HepG2 (cell line): ENCODE data around the gene SERTAD3. TPM values are rescaled to one million over a fixed set of nuclear protein-coding genes. Genes with fewer than 3 reads are reported as not detected.

Experiments used
- CENPBD1 ChIP-seq: sonication (generic); formaldehyde crosslinking; IDR thresholded peaks from 2 replicates; pipeline ENCODE4 v1.8.0; 2022; ENCODE audit warnings: missing genetic modification reagents, low read depth, mild to moderate bottlenecking, borderline replicate concordance
- EHMT2 ChIP-seq: fragments of 200-600 bp; sonication (generic); IDR thresholded peaks from 2 replicates; pipeline ENCODE4 v1.7.0; 2017; ENCODE audit warnings: antibody characterized with exemption, low read depth, low read length, borderline replicate concordance
- FIP1L1 ChIP-seq: fragments of 200-400 bp; formaldehyde crosslinking; IDR thresholded peaks from 2 replicates; pipeline ENCODE4 v1.6.1; 2018; ENCODE audit warnings: low read depth, mild to moderate bottlenecking, low read length, moderate library complexity, borderline replicate concordance; ENCODE audit not compliant: insufficient read depth
- GABPB1 ChIP-seq: IDR thresholded peaks from 2 replicates; pipeline ENCODE4 v1.6.1; 2016; ENCODE audit warnings: mild to moderate bottlenecking, missing genetic modification reagents, moderate library complexity, missing compliant biosample characterization
- IKZF4 ChIP-seq: sonication (generic); formaldehyde crosslinking; IDR thresholded peaks from 2 replicates; pipeline ENCODE4 v1.5.1; 2020; ENCODE audit warnings: borderline replicate concordance, mild to moderate bottlenecking, low read depth, missing genetic modification reagents; ENCODE audit errors: not compliant biosample characterization
- NFKB2 ChIP-seq: sonication (generic); formaldehyde crosslinking; IDR thresholded peaks from 2 replicates; pipeline ENCODE4 v1.4.0; 2020; ENCODE audit warnings: missing genetic modification reagents, borderline replicate concordance
- POLR2A ChIP-seq, 2 experiments: IDR thresholded peaks; 2 replicates each; pipeline ENCODE4 v1.6.1; 2011; ENCODE audit warnings: low read depth in 2 of 2, low read length in 2 of 2, mild to moderate bottlenecking in 1 of 2, moderate library complexity in 1 of 2; ENCODE audit not compliant: insufficient read depth in 1 of 2
- REPIN1 ChIP-seq: sonication (generic); formaldehyde crosslinking; IDR thresholded peaks from 2 replicates; pipeline ENCODE4 v1.8.0; 2022; ENCODE audit warnings: missing genetic modification reagents, low read depth, mild to moderate bottlenecking, borderline replicate concordance
- TARDBP ChIP-seq: sonication (generic); formaldehyde crosslinking; IDR thresholded peaks from 2 replicates; pipeline ENCODE4 v1.8.0; 2022; ENCODE audit warnings: mild to moderate bottlenecking, missing genetic modification reagents
- TFE3 ChIP-seq: IDR thresholded peaks from 2 replicates; pipeline ENCODE4 v1.6.1; 2016
- THRA ChIP-seq: sonication (generic); formaldehyde crosslinking; IDR thresholded peaks from 2 replicates; pipeline ENCODE4 v1.4.0; 2020; ENCODE audit warnings: missing genetic modification reagents, borderline replicate concordance
- ZFX ChIP-seq: sonication (generic); formaldehyde crosslinking; IDR thresholded peaks from 2 replicates; pipeline ENCODE4 v1.4.0; 2020; ENCODE audit warnings: mild to moderate bottlenecking, low read depth, missing genetic modification reagents, moderate library complexity
- ZNF138 ChIP-seq: sonication (generic); formaldehyde crosslinking; IDR thresholded peaks from 2 replicates; pipeline ENCODE4 v1.5.0; 2020; ENCODE audit warnings: mild to moderate bottlenecking, low read depth, missing genetic modification reagents
- ZNF451 ChIP-seq: sonication (generic); formaldehyde crosslinking; IDR thresholded peaks from 2 replicates; pipeline ENCODE4 v1.5.0; 2020; ENCODE audit warnings: mild to moderate bottlenecking, missing genetic modification reagents
- ZNF615 ChIP-seq: sonication (generic); formaldehyde crosslinking; IDR thresholded peaks from 2 replicates; pipeline ENCODE4 v1.5.0; 2020; ENCODE audit warnings: mild to moderate bottlenecking, missing genetic modification reagents, borderline replicate concordance
- polyA plus RNA-seq, 8 experiments: library from polyadenylated mRNA; depleted of rRNA in 3 of 8; stranded (reverse) in 7 of 8; unstranded in 1 of 8; fragments of >200 nt; fragmentation: Illumina TruSeq in 4 of 8; extraction: Trizol in 4 of 8; gene quantifications; 2 replicates each; pipeline versions ENCODE4 v1.2.1 to v1.2.3, GENCODE V29; 2011 to 2016; ENCODE audit warnings: low read depth in 4 of 8, missing spikeins in 1 of 8, mixed read lengths in 1 of 8; ENCODE audit not compliant: insufficient read depth in 1 of 8
- total RNA-seq, 5 experiments: library from RNA; depleted of rRNA; stranded (reverse); fragments of >200 nt; fragmentation: Illumina TruSeq; extraction: Trizol; gene quantifications; 2 replicates each; pipeline ENCODE4 v1.2.3, GENCODE V29; 2016; ENCODE audit warnings: low read depth in 1 of 5
- TF ChIP-seq, protein P1 (sequence below): sonication (generic); formaldehyde crosslinking; IDR thresholded peaks from 2 replicates; pipeline ENCODE4 v1.5.0; 2020; ENCODE audit warnings: missing genetic modification reagents
- TF ChIP-seq, protein P2 (sequence below): sonication (generic); formaldehyde crosslinking; IDR thresholded peaks from 2 replicates; pipeline ENCODE4 v1.4.0; 2020; ENCODE audit warnings: missing genetic modification reagents
- TF ChIP-seq, protein P3 (sequence below): sonication (generic); formaldehyde crosslinking; IDR thresholded peaks from 2 replicates; pipeline ENCODE4 v1.5.1; 2020; ENCODE audit warnings: mild to moderate bottlenecking, missing genetic modification reagents, moderate library complexity
- TF ChIP-seq, protein P4 (sequence below): sonication (generic); formaldehyde crosslinking; IDR thresholded peaks from 2 replicates; pipeline ENCODE4 v1.9.0; 2022; ENCODE audit warnings: missing genetic modification reagents, mild to moderate bottlenecking, borderline replicate concordance

The SERTAD3 gene
- total and polyA plus RNA-seq, 2 of the 13 experiments (the other 11 are each of a cell fraction or from before 2014, with no cell fraction given): 9.6 to 16.9 TPM

- TF ChIP-seq TFE3 (CRISPR knock-in tag) (peak; percentile 74), ZNF615 (CRISPR knock-in tag) (no peak), FIP1L1 (no peak), ZNF451 (peak; percentile 59), TARDBP (CRISPR knock-in tag) (peak; percentile 62), REPIN1 (CRISPR knock-in tag) (peak; percentile 43; the same call in 1 of the 2 replicates), EHMT2 (no peak), THRA (no peak), NFKB2 (CRISPR knock-in tag) (0 out of 2 replicates have a peak, but pooled peaks have one; percentile 46), ZFX (CRISPR knock-in tag) (peak; percentile 89), IKZF4 (CRISPR knock-in tag) (peak; percentile 76), POLR2A (IDR thresholded peaks at IDR 0.05; ENCODE audit: insufficient read depth in 1 of 2, low read depth in 2 of 2, low read length in 2 of 2) (peak; percentile 44 to 92; a peak in 2 of 4 replicates), ZNF138 (CRISPR knock-in tag) (0 out of 2 replicates have a peak, but pooled peaks have one; percentile 33), CENPBD1 (CRISPR knock-in tag) (no peak), GABPB1 (CRISPR knock-in tag) (peak; percentile 68)
- TF ChIP-seq, protein P1, sequence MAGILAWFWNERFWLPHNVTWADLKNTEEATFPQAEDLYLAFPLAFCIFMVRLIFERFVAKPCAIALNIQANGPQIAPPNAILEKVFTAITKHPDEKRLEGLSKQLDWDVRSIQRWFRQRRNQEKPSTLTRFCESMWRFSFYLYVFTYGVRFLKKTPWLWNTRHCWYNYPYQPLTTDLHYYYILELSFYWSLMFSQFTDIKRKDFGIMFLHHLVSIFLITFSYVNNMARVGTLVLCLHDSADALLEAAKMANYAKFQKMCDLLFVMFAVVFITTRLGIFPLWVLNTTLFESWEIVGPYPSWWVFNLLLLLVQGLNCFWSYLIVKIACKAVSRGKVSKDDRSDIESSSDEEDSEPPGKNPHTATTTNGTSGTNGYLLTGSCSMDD: 0 out of 2 replicates have a peak, but pooled peaks have one; percentile 58
- TF ChIP-seq, protein P2, sequence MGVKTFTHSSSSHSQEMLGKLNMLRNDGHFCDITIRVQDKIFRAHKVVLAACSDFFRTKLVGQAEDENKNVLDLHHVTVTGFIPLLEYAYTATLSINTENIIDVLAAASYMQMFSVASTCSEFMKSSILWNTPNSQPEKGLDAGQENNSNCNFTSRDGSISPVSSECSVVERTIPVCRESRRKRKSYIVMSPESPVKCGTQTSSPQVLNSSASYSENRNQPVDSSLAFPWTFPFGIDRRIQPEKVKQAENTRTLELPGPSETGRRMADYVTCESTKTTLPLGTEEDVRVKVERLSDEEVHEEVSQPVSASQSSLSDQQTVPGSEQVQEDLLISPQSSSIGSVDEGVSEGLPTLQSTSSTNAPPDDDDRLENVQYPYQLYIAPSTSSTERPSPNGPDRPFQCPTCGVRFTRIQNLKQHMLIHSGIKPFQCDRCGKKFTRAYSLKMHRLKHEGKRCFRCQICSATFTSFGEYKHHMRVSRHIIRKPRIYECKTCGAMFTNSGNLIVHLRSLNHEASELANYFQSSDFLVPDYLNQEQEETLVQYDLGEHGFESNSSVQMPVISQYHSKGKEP (CRISPR knock-in tag): no peak
- TF ChIP-seq, protein P3, sequence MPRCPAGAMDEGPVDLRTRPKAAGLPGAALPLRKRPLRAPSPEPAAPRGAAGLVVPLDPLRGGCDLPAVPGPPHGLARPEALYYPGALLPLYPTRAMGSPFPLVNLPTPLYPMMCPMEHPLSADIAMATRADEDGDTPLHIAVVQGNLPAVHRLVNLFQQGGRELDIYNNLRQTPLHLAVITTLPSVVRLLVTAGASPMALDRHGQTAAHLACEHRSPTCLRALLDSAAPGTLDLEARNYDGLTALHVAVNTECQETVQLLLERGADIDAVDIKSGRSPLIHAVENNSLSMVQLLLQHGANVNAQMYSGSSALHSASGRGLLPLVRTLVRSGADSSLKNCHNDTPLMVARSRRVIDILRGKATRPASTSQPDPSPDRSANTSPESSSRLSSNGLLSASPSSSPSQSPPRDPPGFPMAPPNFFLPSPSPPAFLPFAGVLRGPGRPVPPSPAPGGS: peak; percentile 27; the same call in 1 of the 2 replicates
- TF ChIP-seq, protein P4, sequence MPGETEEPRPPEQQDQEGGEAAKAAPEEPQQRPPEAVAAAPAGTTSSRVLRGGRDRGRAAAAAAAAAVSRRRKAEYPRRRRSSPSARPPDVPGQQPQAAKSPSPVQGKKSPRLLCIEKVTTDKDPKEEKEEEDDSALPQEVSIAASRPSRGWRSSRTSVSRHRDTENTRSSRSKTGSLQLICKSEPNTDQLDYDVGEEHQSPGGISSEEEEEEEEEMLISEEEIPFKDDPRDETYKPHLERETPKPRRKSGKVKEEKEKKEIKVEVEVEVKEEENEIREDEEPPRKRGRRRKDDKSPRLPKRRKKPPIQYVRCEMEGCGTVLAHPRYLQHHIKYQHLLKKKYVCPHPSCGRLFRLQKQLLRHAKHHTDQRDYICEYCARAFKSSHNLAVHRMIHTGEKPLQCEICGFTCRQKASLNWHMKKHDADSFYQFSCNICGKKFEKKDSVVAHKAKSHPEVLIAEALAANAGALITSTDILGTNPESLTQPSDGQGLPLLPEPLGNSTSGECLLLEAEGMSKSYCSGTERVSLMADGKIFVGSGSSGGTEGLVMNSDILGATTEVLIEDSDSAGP: peak; percentile 58; the same call in 1 of the 2 replicates
These were observed 21.6 kb upstream of the SERTAD3 start, which contains the start of gene BLVRB (continued) for GRCh38 chr19:40465557-40466218.
